Aorta (tissue), 5 donors: ENCODE results near the gene CLCN4. TPM values are rescaled to one million over a fixed set of nuclear protein-coding genes. Genes with fewer than 3 reads are reported as not detected.

ENCODE experiments used
- ATAC-seq: fragments of 200-7000 bp; cut with Tn5 transposase; one replicate; pipeline ENCODE4 v1.9.1; 2022; ENCODE audit warnings: moderate library complexity; ENCODE audit not compliant: low FRiP score
- DNase-seq, 2 donors: peaks; one replicate each; pipeline ENCODE4 v3.0.0-alpha.2; 2020
- H3K27ac ChIP-seq, 2 donors: one replicate each; pipeline ENCODE4 v1.5.1; 2013; ENCODE audit warnings: low read length in 2 of 2, mild to moderate bottlenecking in 2 of 2, moderate library complexity in 2 of 2, control low read depth in 1 of 2, inconsistent platforms in 1 of 2, low read depth in 1 of 2
- H3K27me3 ChIP-seq, 2 donors: one replicate each; pipeline ENCODE4 v1.6.1; 2013; ENCODE audit warnings: control low read depth in 1 of 2, low read length in 1 of 2, mild to moderate bottlenecking in 1 of 2, moderate library complexity in 1 of 2; ENCODE audit not compliant: insufficient read depth in 2 of 2, control insufficient read depth in 1 of 2
- H3K36me3 ChIP-seq, 2 donors: one replicate each; pipeline ENCODE4 v1.6.1; 2013; ENCODE audit warnings: control low read depth in 1 of 2, low read length in 1 of 2, mild to moderate bottlenecking in 1 of 2; ENCODE audit not compliant: insufficient read depth in 2 of 2, control insufficient read depth in 1 of 2
- H3K4me1 ChIP-seq, 2 donors: one replicate each; pipeline ENCODE4 v1.6.1; 2013; ENCODE audit warnings: low read length in 2 of 2, control low read depth in 1 of 2, mild to moderate bottlenecking in 1 of 2, moderate library complexity in 1 of 2; ENCODE audit not compliant: insufficient read depth in 2 of 2, control insufficient read depth in 1 of 2
- H3K4me3 ChIP-seq, 2 donors: one replicate each; pipeline ENCODE4 v1.5.1; 2013; ENCODE audit warnings: low read length in 2 of 2, control low read depth in 1 of 2, mild to moderate bottlenecking in 1 of 2
- H3K9me3 ChIP-seq: one replicate; pipeline ENCODE4 v1.6.1; 2013; ENCODE audit warnings: mild to moderate bottlenecking, low read length; ENCODE audit not compliant: control insufficient read depth
- WGBS, 2 donors: extraction: QIAGEN DNeasy Blood & Tissue Kit; methylation state at CpG; one replicate each; pipeline ENCODE4 v1.1.7; 2013; 5-methylcytosine and 5-hydroxymethylcytosine counted together
- intact Hi-C, 2 donors: fragments of 100-400 bp; cut with DNase I; formaldehyde crosslinking; loops; one replicate each; pipeline versions ENCODE4 v1.14.2 to v1.15.0; 2022
- polyA plus RNA-seq, 2 donors: library from polyadenylated mRNA; stranded (reverse); fragments of 200-250 nt; gene quantifications; one replicate each; pipeline ENCODE4 v1.2.3, GENCODE V29; 2013
- total RNA-seq, 2 donors: library from RNA; stranded (reverse); fragmentation: NEBNext Ultra II Directional; extraction: Animal tissue kit (Norgen Biotek cat#: 25700); gene quantifications; one replicate each; pipeline ENCODE4 v1.2.1, GENCODE V29; 2021
- donor health status: healthy with polysubstance abuse.
- donor health status: Bipolar disorder and iron deficiency.
- donor health status: DM: no; HTN: no; CAD: no.
- donor health status: DM: no; HTN: no; CAD: no.
- donor health status: DM: yes; HTN: yes; CAD: no.

CLCN4 gene
- total and polyA plus RNA-seq, 4 donors = 0.67 to 8.6 (median 2.3) TPM

- no peak for ATAC-seq
- DNase-seq = peak in 1 of 2 donors; percentile 59
- H3K27me3 ChIP-seq = no peaks in the 10 kb centered on the region
- intact Hi-C loops = no loop called here
- no peak overlapping the region for H3K4me3 ChIP-seq
- 92 to 93% methylated on average over 20 of the region's 20 CpGs for WGBS, 2 donors
- no peaks in the 10 kb centered on the region for H3K4me1 ChIP-seq
- no peak overlapping the region for H3K27ac ChIP-seq
- no peaks in the 10 kb centered on the region for H3K9me3 ChIP-seq
- H3K36me3 ChIP-seq = no peaks in the 10 kb centered on the region
Observed at GRCh38 chrX:10124506-10125247, 32.1 kb upstream of the CLCN4 start.

DNA sequence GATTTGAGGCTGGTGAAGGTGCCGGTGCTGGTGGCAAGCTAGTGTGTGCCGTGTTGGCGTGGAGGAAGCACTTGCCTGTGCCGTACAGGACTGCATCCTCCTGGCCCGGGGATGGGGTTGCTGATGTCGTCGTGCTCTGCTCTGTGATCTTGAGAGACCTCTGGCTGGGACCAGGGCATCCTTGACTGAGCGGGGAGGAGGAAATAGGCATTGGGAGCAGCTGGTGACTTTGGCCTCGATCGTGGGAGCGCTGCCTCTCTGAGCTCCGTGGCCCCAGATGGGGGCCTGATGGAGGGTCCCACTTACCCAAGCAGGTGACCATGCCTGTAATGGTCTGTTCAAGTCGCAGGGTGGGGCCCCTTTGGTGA, 31.5 kb upstream of the CLCN4 start:
- H3K4me1 ChIP-seq = no peaks in the 10 kb centered on the region
- ATAC-seq (no peak), DNase-seq (peak in 1 of 2 donors; percentile 73)
- no peaks in the 10 kb centered on the region for H3K27me3 ChIP-seq
- WGBS, 2 donors = 85 to 96% methylated on average over 13 of the region's 13 CpGs
- H3K36me3 ChIP-seq = no peaks in the 10 kb centered on the region
- intact Hi-C loops = no loop called here
- H3K9me3 ChIP-seq = no peaks in the 10 kb centered on the region
- no peak overlapping the region for H3K4me3 ChIP-seq
- no peak overlapping the region for H3K27ac ChIP-seq

DNA sequence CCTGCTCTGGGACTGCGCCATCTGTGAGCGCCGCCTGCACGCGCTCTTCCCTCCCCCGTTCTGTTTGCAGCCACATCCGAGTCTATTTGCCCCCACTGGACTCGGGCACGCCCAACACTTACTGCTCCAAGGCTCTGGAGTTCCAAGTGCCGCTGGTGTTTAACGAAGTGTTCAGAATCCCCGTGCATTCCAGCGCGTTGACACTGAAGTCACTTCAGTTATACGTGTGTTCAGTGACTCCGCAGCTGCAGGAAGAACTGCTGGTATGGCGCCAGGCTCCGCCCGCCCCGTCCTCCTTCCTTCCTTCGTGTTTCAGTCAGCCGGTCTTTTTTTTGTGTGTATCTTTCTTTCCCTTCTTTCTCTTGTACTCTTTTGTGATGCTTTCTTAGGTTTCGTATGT, 30.7 kb upstream of the CLCN4 start:
- no peaks in the 10 kb centered on the region for H3K4me1 ChIP-seq
- WGBS, 2 donors = 88 to 93% methylated on average over 23 of the region's 23 CpGs
- H3K4me3 ChIP-seq = no peak overlapping the region
- ATAC-seq (no peak), DNase-seq (peak in 1 of 2 donors; percentile 40)
- no peak overlapping the region for H3K27ac ChIP-seq
- intact Hi-C loops = no loop called here
- H3K36me3 ChIP-seq = no peaks in the 10 kb centered on the region
- no peaks in the 10 kb centered on the region for H3K27me3 ChIP-seq
- no peaks in the 10 kb centered on the region for H3K9me3 ChIP-seq

DNA sequence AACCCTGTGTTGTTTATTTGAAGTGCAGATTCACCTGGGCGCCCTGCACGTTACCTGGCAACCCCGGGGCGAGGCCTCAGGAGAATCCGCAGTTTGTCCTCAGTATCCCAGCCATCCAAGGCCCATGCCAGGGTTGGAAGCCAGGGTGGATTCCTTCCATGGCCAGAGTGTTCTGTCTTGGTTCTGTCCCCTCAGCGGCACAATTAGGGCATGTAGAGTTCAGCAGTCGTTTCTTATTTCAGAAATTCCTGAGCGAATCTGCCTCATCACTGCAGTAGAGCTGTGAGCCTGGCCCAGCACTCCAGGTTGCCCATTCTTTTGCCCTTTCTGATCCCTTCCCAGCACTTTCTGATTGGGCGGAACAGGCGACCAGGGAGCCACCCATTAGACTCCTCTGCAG, 29.9 kb upstream of the CLCN4 start:
- DNase-seq (peak in 1 of 2 donors; percentile 47), ATAC-seq (no peak)
- 94 to 97% methylated on average over 10 of the region's 10 CpGs for WGBS, 2 donors
- H3K27me3 ChIP-seq = no peaks in the 10 kb centered on the region
- intact Hi-C loops = no loop called here
- H3K27ac ChIP-seq = no peak overlapping the region
- H3K4me3 ChIP-seq = no peak overlapping the region
- H3K9me3 ChIP-seq = no peaks in the 10 kb centered on the region
- no peaks in the 10 kb centered on the region for H3K4me1 ChIP-seq
- no peaks in the 10 kb centered on the region for H3K36me3 ChIP-seq

GRCh38 chrX:10128386-10128785, 28.4 kb upstream of the CLCN4 start:
- 92 to 94% methylated on average over 15 to 17 of the region's 17 CpGs for WGBS, 2 donors
- ATAC-seq = no peak
- H3K4me1 ChIP-seq = no peaks in the 10 kb centered on the region
- no peak overlapping the region for H3K27ac ChIP-seq
- DNase-seq = peak in 1 of 2 donors; percentile 62
- H3K27me3 ChIP-seq = no peaks in the 10 kb centered on the region
- no peaks in the 10 kb centered on the region for H3K9me3 ChIP-seq
- no peak overlapping the region for H3K4me3 ChIP-seq
- no peaks in the 10 kb centered on the region for H3K36me3 ChIP-seq
- intact Hi-C loops = no loop called here

GRCh38 chrX:10129229-10129628, 27.5 kb upstream of the CLCN4 start:
- Histone ChIP-seq H3K9me3 (no peaks in the 10 kb centered on the region), H3K4me3 (no peak overlapping the region), H3K4me1 (no peaks in the 10 kb centered on the region), H3K27me3 (no peaks in the 10 kb centered on the region), H3K36me3 (no peaks in the 10 kb centered on the region), H3K27ac (no peak overlapping the region)
- WGBS, 2 donors = 94 to 96% methylated on average over 12 of the region's 12 CpGs
- intact Hi-C loops = no loop called here
- DNase-seq (peak in 1 of 2 donors; percentile 55), ATAC-seq (no peak)

GRCh38 chrX:10130354-10130753, 26.4 kb upstream of the CLCN4 start:
- WGBS, 2 donors = 71 to 81% methylated on average over 3 of the region's 3 CpGs
- intact Hi-C loops = no loop called here
- Histone ChIP-seq H3K27ac (no peak overlapping the region), H3K4me3 (no peak overlapping the region), H3K27me3 (no peaks in the 10 kb centered on the region), H3K9me3 (no peaks in the 10 kb centered on the region), H3K4me1 (no peaks in the 10 kb centered on the region), H3K36me3 (peaks cover 0 to 5% of the 10 kb centered on the region in 2 donors)
- no peak for ATAC-seq
- DNase-seq = peak in 1 of 2 donors; percentile 0

DNA sequence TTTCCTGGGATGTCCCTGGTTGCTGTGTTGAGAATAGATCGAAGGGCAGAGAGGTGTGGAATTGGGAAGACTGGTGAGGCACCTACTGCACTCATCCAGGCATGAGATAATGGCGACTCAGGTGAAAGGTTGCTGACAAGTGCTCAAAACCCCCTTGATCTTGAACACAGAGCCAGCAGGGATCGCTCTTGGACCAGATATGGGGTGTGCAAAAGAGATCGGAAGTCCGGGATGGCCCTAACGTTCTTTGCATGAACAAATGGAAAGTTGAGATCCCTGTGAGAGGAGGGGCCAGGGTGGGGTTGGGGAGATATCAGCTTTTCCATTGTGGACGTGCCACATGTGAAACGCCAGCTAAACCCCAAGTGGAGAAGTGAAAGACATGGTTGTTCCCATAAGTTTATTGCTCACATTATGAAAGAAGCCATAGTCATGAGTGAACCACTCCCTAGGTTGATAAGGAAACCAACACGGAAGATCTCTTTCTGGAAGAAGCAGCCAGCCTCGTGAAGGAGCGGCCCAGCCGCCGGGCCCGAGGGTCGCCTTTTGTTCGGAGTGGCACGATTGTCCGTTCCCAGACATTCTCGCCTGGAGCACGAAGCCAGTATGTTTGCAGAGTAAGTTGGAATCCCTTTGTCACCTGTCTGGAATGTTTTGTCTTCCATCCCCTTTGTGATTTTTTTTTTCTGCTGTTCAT, 22.6 kb upstream of the CLCN4 start:
- H3K4me3 ChIP-seq = no peak overlapping the region
- H3K9me3 ChIP-seq = no peaks in the 10 kb centered on the region
- WGBS, 2 donors = 90 to 93% methylated on average over 20 of the region's 20 CpGs
- no peaks in the 10 kb centered on the region for H3K27me3 ChIP-seq
- no peaks in the 10 kb centered on the region for H3K4me1 ChIP-seq
- H3K36me3 ChIP-seq = peaks cover 0 to 8% of the 10 kb centered on the region in 2 donors
- no peak overlapping the region for H3K27ac ChIP-seq
- ATAC-seq (no peak), DNase-seq (peak in 1 of 2 donors; percentile 67)
- intact Hi-C loops = no loop called here

- DNase-seq (peak in 1 of 2 donors; percentile 55), ATAC-seq (no peak)
- H3K4me3 ChIP-seq = no peak overlapping the region
- H3K27ac ChIP-seq = no peak overlapping the region
- intact Hi-C loops = no loop called here
- no peaks in the 10 kb centered on the region for H3K4me1 ChIP-seq
- no peaks in the 10 kb centered on the region for H3K27me3 ChIP-seq
- no peaks in the 10 kb centered on the region for H3K9me3 ChIP-seq
- peaks cover 0 to 8% of the 10 kb centered on the region in 2 donors for H3K36me3 ChIP-seq
- 95 to 96% methylated on average over 7 of the region's 7 CpGs for WGBS, 2 donors
Observed at GRCh38 chrX:10134921-10135320, 21.9 kb upstream of the CLCN4 start.
